Measurements from ENCODE around the gene SMAP1.

The SMAP1 gene

GRCh38 chr6:70903665-70904452 lies 236.2 kb downstream of the SMAP1 start:
- DNase-seq: no peak

DNA sequence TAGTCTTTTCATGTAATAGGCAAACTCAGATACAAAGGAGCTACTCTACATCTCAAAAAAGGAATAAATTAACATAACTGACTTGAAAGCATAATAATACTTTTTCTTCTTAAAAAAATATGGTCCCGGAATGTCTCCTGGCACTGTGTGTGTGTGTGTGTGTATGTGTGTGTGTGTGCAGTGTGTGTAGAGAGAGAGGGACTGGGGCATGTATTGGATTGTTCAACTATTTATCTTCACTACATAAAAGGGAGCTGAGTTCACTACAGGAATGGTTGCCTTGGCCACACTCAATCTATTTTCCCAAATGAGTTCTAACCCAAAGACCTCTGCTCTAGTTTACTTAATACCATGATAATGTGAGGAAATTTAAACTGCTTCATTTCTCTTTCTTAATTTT lies 238.1 kb downstream of the SMAP1 start:
- DNase-seq: no peak

Measured in NCI-H1436 treated with DMSO at 0.1 percent for 48 hours (cell line).